NOMO-1 treated with DMSO at 0.1 percent for 48 hours (cell line): ENCODE results near the gene MMAA.
"Not testable (repeated sequence)": the region's sequence is repeated elsewhere in the genome, so short reads cannot be mapped to it uniquely, and the experiment has no call there.

ENCODE experiments used
- DNase-seq: peaks from one replicate; lab custom pipeline; 2025; ENCODE audit not compliant: unreplicated experiment; lab: John Stamatoyannopoulos, UW

MMAA gene

DNA sequence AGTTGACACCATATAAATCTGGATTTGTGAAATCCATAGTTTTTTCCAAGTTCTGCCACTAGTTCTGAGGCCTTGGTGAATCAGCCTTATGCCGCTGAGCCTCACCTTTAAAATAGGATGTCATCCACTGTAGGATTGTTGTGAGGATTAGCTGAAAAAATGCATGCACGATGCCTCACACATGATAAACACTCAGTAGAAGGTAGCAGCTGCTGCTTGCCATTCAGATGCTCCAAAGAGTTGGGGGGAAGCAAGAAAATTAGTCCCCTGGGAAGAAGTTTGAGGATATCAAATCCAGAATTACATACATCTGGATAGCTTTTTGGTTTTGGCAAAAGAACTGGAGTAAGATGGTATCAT, 7.4 kb downstream of the MMAA start:
- DNase-seq = no peak

DNA sequence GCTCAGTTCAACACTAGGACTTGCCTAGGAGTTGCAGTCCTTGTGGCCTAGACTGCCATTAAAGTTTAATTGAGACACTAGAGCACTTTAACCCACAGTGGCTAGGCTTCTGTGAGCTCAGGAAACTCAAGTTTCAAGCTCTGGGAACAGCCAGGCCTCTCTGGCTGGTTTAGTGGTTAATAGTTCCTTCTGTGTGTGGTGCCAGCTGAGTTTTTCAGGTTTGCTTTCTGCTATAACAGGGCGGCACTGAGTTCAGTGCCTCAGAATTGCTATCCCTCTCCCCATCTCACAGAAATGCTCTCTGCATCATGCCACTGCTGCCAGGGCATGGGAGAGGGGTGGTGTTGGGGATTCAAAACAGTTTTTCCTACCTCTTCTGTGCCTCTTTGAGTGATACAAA, 15.9 kb downstream of the MMAA start:
- no peak for DNase-seq

DNA sequence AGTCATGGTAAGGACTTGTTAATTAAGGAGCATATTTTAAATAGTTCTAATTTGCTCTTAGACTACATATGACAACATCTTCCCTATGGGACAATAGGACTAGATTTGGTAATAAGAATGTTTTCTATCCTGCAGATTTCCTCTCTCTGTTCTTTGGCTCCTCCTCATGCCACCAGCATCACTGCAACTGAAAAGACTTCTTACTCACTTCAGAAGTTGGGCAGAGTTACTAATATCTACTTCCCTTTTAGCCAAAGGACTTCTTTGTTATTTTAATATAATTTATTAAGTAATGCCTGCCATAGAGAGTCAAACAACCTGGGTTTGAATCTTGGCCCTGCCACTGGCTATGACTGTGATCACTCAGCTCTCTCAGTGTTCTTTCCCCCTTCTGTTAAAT, 16.4 kb downstream of the MMAA start:
- DNase-seq = no peak

DNA sequence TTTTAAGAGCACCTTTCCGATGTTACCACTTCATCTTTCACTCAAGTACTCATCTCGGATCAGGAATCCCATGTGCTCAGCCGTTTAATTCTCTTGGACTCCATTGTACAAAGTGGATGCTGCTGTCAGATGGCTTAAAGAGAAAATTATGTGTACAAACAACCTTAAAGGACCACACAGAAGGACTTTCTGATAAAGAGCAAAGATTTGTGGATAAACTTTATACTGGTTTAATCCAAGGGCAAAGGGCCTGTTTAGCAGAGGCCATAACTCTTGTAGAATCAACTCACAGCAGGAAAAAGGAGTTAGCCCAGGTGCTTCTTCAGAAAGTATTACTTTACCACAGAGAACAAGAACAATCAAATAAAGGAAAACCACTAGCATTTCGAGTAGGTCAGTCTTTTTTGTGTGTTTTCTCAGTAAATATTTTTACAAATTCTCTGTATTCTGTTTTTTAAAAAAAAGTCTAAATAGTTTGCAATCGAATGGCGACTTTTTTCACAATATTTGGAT, 20.1 kb downstream of the MMAA start:
- no peak for DNase-seq

DNA sequence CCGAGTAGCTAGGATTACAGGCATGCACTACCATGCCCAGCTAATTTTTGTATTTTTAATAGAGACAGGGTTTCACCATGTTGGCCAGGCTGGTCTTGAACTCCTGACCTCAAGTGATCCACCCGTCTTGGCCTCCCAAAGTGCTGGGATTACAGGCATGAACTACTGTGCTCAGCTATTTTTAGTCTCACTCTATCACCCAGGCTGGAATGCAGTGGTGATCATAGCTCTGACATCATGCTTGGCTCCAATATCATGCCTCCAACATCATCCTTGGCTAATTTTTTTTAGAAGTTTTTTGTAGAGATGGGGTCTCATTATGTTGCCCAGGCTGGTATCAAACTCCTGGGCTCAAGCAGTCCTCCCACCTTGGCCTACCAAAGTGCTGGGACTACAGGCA, 21.1 kb downstream of the MMAA start:
- not testable (repeated sequence) for DNase-seq

DNA sequence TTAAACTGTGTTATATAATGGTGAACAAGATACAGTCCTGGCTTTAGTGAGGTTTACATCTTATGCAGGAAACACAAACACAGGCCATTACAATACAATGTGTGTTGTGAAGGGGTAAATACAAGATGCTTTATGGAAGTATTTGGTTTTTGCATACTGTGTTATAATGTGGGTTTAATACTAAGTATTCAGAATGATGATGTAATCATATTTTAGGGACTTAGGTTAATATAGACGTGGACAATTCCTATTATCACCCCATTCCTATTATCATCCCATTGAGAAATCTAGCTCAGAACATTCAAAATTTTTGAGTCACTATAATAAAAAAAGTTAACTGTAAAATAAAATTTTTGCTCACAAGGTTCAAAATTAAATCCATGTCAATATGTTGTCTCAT, 24.1 kb downstream of the MMAA start:
- DNase-seq = no peak

DNA sequence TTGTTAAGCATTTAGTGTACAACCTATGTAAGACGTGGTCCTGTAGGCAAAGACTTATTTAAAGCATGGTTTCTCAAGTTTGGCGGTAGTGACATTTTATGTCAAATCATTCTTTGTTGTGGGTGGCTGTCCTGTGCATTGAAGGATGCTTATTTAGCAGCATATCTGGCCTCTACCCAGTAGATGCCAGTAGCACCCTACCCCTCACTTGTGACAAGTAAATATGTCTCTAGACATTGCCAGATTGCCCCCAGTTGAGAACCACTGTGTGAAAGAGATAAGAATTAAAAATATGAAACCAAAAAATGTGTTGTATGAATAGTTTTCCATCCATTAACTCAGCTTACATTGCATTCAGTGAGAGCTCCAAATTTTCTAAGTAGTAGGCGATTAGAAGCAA, 25.5 kb downstream of the MMAA start:
- DNase-seq = no peak

DNA sequence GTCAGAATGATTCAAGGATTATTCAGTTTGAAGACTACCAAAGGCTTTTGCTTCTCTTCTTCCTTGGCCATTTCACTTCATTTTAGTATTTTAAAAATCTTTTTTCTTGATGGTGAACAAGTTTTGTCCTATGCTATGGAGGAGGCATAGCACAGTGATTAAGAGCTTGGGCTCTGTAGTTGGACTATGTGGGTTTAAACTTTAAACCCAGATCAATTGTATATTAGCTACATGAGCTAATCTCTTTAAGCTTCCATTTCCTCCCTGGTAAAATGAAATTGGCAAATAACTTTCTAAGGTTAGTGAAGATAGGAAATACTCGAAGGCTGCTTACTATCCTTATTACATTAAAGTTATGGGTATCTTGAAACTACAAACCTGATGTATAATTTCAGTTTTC, 37.0 kb downstream of the MMAA start:
- DNase-seq = no peak

DNA sequence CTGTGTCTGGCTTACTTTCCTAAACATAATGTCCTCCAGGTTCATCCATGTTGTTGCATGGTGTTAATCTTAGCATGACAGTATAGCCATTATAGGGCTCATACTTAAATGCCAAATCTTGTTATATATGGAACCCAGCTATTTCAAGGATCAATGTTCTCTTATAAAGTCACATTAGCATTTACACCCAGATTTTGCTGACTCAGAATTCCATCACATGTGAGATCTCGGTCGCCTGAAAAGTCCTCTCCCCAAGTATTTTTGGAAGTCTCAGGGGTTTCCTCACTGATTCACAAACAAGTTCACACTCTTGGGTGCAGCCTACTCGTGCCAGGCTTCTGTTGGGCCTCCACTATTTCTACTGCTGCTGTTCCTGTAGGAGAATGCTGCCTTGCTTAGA, 40.9 kb downstream of the MMAA start:
- DNase-seq = no peak

DNA sequence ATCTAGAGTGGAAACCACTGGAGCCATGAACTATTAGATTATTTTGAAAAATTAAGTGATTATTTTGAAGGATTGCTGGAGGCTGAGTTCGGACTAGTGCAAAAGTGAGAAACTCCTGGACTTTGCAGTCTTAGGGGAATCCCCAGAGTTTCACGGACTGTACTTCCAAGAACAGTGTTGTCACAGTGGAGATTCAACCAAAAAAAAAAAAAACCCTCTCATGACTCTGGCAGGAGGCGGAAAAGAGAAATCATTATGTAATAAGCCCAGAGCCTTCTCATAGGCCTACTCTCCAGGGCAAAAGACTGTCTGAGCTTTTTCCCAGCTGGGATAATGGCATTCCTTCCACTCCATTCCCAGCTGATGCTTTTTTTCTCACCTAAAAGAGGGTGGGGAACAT, 44.0 kb downstream of the MMAA start:
- no peak for DNase-seq

DNA sequence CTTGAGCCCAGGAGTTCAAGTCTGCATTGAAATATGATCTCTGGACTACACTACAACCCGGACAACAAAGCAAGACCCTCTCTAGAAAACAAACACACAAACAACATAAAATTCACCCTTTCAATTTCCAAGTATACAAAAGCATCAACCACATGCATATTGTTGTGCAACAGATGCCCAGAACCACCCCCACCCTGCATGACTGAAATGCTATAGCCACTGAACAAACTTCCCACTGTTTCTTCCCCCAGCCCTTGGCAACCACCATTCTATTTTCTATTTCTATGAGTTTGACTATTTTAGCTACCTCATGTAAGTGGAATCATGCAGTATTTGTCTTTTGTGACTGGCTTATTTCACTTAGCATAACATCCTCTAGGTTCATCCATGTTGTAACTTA, 46.6 kb downstream of the MMAA start:
- DNase-seq = no peak

DNA sequence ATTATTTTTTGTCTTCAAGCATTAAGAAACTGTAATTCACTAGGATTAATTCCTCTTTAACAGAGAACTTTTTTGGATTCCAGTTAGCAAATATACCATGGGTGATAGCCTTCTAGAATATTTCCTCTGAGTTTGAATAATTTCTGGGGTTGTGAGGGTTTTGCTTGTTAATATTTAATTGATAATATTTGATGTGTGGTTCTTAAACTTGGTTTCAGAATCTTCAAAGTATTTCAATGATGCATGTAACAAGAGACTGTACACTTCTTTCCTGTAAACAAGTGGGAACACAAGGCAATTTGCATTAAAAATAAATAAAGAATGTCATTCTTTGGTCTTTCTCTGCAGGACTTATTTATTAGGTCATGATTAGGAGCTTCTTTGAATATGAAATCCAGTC, 51.2 kb downstream of the MMAA start:
- DNase-seq = no peak

DNA sequence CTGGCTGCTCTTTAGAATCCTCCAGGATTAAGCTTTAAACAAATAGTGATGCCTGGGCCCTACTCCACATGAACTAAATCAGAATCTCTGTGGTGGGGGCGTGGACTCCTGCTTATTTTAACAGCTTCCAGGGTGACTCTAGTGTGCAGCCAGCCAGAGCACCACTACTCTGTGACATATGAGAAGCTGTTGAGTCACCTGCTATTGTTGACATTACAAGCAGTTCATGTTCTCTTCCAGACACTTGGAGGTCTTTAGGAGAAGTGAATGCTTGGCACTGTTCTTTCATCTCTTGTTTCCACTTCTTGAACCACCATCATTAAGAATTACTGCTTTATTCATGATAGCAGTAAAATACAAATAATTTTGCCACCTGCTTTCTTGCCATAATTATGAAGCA, 60.3 kb downstream of the MMAA start:
- DNase-seq = no peak

DNA sequence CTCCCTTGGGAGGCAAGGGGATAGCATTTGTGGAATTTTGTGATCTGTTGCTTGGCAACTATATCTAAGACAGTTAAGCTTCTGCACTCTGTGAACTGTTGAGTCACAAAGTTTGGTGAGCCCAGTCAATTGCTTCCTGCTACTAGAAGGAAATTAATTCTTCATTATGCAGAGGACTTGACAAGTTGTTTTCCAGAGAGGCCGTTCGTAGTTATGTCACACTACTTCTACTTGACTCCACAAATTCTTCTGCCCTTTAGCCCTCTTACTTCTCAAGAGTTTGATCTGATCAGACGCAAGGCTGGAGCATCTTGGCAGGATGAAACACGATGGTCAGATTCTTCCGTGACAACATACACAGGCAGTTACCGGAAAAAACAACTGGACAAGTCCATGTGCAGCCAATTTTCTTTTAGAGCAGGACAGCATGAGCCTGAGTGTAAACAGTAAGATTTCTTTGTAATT, 60.8 kb downstream of the MMAA start, which contains the start of gene C4orf51:
Gene C4orf51 (plus strand): TSS at position 156 of the 465 bp plus-strand sequence. CDS start 58 bp downstream, at position 214.
- no peak for DNase-seq

DNA sequence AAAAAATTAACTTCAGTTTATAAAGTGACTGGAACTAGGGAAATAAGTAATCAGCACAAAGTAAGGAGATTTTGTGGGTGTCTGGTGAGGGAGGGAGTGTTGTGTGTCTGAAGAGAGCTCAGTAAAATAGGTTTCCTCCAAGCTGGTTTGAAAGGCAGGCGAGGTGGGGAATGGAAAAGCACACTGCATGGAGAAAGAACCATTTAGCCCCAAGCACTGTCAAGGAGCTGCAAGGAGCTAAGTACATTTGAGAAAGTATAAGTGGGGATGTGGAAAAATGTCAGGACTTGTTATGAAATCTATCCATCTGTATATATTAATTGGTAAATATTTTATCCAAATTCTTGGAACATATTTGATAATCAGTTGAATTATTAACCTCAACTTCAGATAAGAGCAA, 61.7 kb downstream of the MMAA start:
- DNase-seq = no peak

DNA sequence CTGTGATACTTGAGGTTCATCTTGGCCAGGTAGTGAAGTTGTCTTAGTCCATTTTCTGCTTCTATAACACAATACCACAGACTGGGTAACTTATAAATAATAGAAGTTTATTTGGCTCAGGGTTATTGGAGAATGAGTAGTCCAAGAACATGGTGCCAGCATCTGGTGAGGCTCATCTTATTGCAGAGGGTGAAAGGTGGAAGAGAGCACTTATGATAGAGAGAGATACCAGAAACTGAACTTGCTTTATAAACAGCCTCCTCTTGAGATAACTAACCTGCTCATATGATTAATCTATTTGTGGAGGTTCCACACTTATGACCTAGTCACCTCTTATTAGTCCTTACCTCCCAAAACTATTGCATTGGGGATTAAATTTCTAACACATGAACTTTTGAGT, 62.3 kb downstream of the MMAA start:
- no peak for DNase-seq

DNA sequence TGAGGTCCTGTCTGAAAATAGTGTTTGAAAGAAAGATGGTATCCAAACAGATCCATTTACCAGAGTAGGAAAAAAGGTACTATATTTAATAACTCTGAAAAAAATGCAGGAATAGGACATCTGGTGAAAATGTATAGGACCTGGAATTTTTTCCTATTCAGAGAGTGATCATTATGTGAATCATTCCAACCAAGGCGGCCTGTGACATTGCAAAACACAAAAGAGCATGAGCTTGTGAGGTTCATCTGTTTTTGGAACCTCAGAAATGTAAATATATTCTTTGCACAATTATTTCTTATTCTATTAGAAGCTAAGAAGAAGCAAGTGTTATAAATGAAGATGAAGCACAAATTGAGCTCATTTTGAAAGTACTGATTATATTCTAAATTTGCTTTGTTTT, 62.8 kb downstream of the MMAA start:
- DNase-seq = no peak

DNA sequence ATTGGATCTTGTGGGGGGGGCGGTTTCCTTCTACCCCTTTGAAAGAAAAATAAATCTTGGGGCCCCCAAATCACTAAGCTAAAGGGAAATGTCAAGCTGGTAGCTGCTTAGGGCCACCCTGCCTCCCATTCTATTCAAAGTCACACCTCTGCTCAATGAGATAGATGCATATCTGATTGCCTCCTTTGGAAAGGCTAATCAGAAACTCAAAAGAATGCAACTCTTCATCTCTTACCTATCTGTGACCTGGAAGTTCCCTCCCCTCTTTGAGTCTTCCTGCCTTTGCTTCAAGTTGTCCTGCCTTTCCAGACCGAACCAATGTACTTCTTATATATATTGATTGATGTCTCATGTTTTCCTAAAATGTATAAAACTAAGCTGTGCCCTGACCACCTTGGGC, 67.8 kb downstream of the MMAA start:
- no peak for DNase-seq

DNA sequence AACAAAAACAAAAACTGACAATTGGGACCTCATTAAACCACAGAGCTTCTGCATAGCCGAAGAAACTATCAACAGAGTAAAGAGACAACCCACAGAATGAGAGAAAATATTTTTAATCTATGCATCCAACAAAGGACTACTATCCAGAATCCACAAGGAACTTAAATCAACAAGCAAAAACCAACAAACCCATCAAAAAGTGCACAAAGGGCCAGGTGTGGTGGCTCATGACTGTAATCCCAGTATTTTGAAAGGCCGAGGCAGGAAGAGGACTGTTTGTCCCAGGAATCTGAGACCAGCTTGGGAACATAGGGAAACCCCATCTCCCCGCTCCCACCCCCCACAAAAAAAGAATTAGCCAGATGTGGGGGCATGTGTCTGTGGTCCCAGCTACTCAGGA, 71.4 kb downstream of the MMAA start:
- no peak for DNase-seq

DNA sequence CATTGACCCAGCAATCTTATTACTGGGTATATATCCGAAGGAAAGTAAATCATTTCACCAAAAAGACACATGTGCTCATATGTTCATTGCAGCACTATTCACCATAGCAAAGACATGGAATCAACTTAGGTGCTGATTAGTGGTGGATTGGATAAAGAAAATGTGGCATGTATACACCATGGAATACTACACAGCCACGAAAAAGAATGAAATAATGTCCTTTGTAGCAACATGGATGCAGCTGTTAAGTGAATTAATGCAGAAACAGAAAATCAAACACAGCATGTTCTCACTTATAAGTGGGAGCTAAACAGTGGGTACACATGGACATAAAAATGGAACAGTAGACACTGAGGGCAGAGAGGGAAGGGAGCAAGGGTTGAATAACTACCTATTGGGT, 72.2 kb downstream of the MMAA start:
- not testable (repeated sequence) for DNase-seq

DNA sequence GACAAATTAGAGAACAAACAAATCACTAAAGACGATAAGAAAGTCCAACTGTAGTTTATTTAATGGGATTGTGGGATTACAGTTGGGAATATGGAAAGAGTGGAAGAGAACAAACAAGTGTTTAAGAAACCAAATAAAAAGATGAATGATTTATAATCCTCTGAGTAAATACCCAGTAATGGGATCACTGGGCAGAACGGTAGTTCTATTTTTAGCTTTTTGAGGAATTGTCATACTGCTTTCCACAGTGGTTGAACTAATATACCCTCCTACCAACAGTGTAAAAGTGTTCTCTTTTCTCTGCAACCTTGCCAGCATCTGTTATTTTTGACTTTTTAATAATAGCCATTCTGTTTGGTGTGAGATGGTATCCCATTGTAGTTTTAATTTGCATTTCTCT, 75.7 kb downstream of the MMAA start:
- DNase-seq = no peak

DNA sequence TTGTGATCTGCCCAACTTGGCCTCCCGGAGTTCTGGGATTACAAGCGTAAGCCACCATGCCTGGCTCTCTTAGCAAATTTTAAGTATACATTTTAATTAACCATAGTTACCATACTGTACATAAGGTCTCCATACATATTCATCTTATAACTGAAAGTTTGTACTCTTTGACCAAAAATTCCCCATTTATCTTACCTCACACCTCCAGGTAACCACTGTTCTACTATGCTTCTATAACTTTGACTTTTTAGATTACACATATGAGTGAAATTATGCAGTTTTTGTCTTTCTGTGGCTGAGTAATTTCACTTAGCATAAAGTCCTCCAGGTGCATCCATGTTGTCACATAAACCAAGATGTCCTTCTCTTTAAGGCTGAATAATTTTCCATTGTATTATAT, 78.1 kb downstream of the MMAA start:
- DNase-seq = no peak

DNA sequence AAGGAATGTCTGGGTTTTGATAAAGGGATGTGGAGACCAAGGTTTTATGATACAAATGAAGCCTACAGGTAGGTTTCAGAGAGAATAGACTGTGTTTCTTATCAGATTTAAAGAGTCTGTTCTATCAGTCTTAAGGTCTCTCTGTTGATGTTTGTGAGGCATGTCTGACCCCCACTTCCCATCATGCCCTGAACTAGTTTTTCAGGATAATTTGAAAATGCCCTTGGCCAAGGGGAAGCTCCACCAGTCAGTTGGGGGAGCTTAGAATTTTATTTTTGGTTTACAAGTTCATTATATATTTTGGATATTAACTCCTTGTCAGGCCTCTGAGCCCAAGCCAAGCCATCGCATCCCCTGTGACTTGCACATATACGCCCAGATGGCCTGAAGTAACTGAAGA, 79.3 kb downstream of the MMAA start:
- no peak for DNase-seq
